Endodermal cell (in vitro differentiated cells): ENCODE measurements around the gene CECR2. TPM values are rescaled to one million over a fixed set of nuclear protein-coding genes. Genes with fewer than 3 reads are reported as not detected.

Experiments used
- DNase-seq: peaks from one replicate; pipeline ENCODE4 v3.0.0-alpha.2; 2017
- H3K27ac ChIP-seq: 2 replicates; pipeline ENCODE4 v1.5.1; 2013; ENCODE audit warnings: mild to moderate bottlenecking, low read depth, low read length, moderate library complexity
- H3K27me3 ChIP-seq: 2 replicates; pipeline ENCODE4 v1.6.1; 2013; ENCODE audit warnings: mild to moderate bottlenecking, low read length, moderate library complexity; ENCODE audit not compliant: insufficient read depth, control insufficient read depth, poor library complexity, severe bottlenecking
- H3K36me3 ChIP-seq: 2 replicates; pipeline ENCODE4 v1.7.0; 2013; ENCODE audit warnings: mild to moderate bottlenecking, low read length, moderate library complexity; ENCODE audit not compliant: control insufficient read depth, insufficient read depth
- H3K4me1 ChIP-seq: one replicate; pipeline ENCODE4 v1.7.0; 2013; ENCODE audit warnings: low read length; ENCODE audit not compliant: control insufficient read depth, insufficient read depth
- H3K4me3 ChIP-seq: 2 replicates; pipeline ENCODE4 v1.5.1; 2013; ENCODE audit warnings: mild to moderate bottlenecking, low read length, moderate library complexity
- H3K9ac ChIP-seq: 2 replicates; pipeline ENCODE4 v1.6.1; 2013; ENCODE audit warnings: mild to moderate bottlenecking, low read length, moderate library complexity; ENCODE audit not compliant: poor library complexity, severe bottlenecking; ENCODE audit errors: extremely low read depth
- H3K9me3 ChIP-seq: 2 replicates; pipeline ENCODE4 v1.6.1; 2013; ENCODE audit warnings: mild to moderate bottlenecking, low read length, moderate library complexity; ENCODE audit not compliant: control insufficient read depth
- H3K27ac Mint-ChIP-seq: 2 replicates; pipeline ENCODE4 v1.8.0; 2020; ENCODE audit warnings: mixed read lengths
- H3K27me3 Mint-ChIP-seq: 2 replicates; pipeline ENCODE4 v1.8.0; 2021; ENCODE audit warnings: mild to moderate bottlenecking, mixed read lengths; ENCODE audit not compliant: insufficient read depth
- H3K36me3 Mint-ChIP-seq: 2 replicates; pipeline ENCODE4 v1.8.0; 2020; ENCODE audit warnings: low read depth, mixed read lengths
- H3K4me1 Mint-ChIP-seq: 2 replicates; pipeline ENCODE4 v1.8.0; 2020; ENCODE audit warnings: mixed read lengths
- H3K4me3 Mint-ChIP-seq: 2 replicates; pipeline ENCODE4 v1.8.0; 2020; ENCODE audit warnings: mild to moderate bottlenecking, moderate library complexity, mixed read lengths
- H3K9me3 Mint-ChIP-seq: 2 replicates; pipeline ENCODE4 v1.8.0; 2020; ENCODE audit warnings: mild to moderate bottlenecking, mixed read lengths
- WGBS, 2 experiments: methylation state at CpG; one replicate each; pipeline versions ENCODE4 v1.1.5 to v1.1.7; 2013; ENCODE audit warnings: missing lambda C conversion rate in 2 of 2, mixed read lengths in 1 of 2; ENCODE audit not compliant: insufficient coverage in 1 of 2, insufficient read length in 1 of 2; 5-methylcytosine and 5-hydroxymethylcytosine counted together
- total RNA-seq, 2 donors: library from RNA; stranded (reverse); fragmentation: NEBNext Ultra II Directional in 1 of 2; extraction: Animal tissue kit (Norgen Biotek cat#: 25700) in 1 of 2; gene quantifications; 2 replicates in 1 of 2; 3 replicates in 1 of 2; pipeline ENCODE4 v1.2.1, GENCODE V29; 2021
- TF ChIP-seq, protein P1 (sequence below): fragments of 200-600 bp; sonication (generic); conservative IDR thresholded peaks from 2 replicates; pipeline ENCODE4 v1.5.0; 2021; ENCODE audit warnings: antibody characterized with exemption, mild to moderate bottlenecking

The CECR2 gene
- total RNA-seq, 2 donors from 2014 or later, result 98.9 to 105 TPM

DNA sequence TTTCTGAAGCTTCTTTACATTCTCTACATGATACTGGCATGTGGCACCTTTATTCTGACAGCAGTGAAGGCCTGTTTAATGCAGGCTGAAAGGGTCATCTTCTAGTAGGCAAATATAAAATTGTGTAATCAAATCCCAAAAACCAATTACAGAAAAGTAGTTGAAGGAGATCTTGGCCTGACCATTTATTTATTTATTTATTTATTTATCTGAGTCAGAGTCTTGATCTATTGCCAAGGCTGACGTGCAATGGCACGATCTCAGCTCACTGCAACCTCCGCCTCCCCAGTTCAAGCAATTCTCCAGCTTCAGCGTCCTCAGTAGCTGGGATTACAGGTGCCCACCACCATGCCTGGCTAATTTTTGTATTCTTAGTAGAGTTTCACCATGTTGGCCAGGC, 22.7 kb upstream of the CECR2 start:
- 98 to 99% methylated on average over 4 of the region's 4 CpGs for WGBS, 2 experiments
- Mint-ChIP-seq H3K9me3 (no peaks in the 10 kb centered on the region), H3K27ac (no peak overlapping the region), H3K4me1 (peaks cover 8% of the 10 kb centered on the region), H3K4me3 (no peak overlapping the region), H3K36me3 (no peaks in the 10 kb centered on the region), H3K27me3 (no peaks in the 10 kb centered on the region)
- Histone ChIP-seq H3K4me3 (no peak overlapping the region), H3K27me3 (no peaks in the 10 kb centered on the region), H3K9ac (no peak overlapping the region), H3K9me3 (no peaks in the 10 kb centered on the region), H3K4me1 (no peaks in the 10 kb centered on the region), H3K27ac (no peak overlapping the region), H3K36me3 (no peaks in the 10 kb centered on the region)
- no peak for DNase-seq
- TF ChIP-seq, protein P1, sequence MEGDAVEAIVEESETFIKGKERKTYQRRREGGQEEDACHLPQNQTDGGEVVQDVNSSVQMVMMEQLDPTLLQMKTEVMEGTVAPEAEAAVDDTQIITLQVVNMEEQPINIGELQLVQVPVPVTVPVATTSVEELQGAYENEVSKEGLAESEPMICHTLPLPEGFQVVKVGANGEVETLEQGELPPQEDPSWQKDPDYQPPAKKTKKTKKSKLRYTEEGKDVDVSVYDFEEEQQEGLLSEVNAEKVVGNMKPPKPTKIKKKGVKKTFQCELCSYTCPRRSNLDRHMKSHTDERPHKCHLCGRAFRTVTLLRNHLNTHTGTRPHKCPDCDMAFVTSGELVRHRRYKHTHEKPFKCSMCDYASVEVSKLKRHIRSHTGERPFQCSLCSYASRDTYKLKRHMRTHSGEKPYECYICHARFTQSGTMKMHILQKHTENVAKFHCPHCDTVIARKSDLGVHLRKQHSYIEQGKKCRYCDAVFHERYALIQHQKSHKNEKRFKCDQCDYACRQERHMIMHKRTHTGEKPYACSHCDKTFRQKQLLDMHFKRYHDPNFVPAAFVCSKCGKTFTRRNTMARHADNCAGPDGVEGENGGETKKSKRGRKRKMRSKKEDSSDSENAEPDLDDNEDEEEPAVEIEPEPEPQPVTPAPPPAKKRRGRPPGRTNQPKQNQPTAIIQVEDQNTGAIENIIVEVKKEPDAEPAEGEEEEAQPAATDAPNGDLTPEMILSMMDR, result no peak

DNA sequence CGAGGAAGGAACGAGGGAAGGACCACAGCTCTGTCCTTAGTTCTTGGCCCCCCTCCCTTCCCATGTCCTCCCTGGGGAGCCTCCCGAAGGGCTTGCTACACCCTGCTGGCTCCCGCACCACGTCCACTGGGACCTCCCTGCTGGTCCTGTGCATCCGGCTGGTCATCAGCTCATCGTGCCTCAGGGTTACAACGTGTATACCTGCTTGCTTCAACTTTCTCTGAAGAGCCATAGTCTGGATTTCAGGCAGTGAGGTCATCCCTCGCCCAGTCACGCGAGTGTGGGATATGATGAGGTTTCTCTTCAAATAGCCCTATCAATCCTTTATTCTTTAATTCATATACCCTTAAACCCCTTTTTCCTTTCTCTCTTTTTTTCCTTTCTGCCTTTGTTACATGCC, 21.5 kb upstream of the CECR2 start:
- Histone ChIP-seq H3K27me3 (no peaks in the 10 kb centered on the region), H3K4me1 (no peaks in the 10 kb centered on the region), H3K9me3 (no peaks in the 10 kb centered on the region), H3K4me3 (no peak overlapping the region), H3K9ac (no peak overlapping the region), H3K36me3 (no peaks in the 10 kb centered on the region), H3K27ac (no peak overlapping the region)
- no peak overlapping the region for H3K27ac Mint-ChIP-seq
- H3K27me3 Mint-ChIP-seq, result no peaks in the 10 kb centered on the region
- H3K9me3 Mint-ChIP-seq, result no peaks in the 10 kb centered on the region
- H3K4me1 Mint-ChIP-seq, result peaks cover 4% of the 10 kb centered on the region
- TF ChIP-seq, protein P1, result no peak
- no peak overlapping the region for H3K4me3 Mint-ChIP-seq
- WGBS, 2 experiments, result 95 to 97% methylated on average over 11 of the region's 11 CpGs
- no peaks in the 10 kb centered on the region for H3K36me3 Mint-ChIP-seq
- no peak for DNase-seq

DNA sequence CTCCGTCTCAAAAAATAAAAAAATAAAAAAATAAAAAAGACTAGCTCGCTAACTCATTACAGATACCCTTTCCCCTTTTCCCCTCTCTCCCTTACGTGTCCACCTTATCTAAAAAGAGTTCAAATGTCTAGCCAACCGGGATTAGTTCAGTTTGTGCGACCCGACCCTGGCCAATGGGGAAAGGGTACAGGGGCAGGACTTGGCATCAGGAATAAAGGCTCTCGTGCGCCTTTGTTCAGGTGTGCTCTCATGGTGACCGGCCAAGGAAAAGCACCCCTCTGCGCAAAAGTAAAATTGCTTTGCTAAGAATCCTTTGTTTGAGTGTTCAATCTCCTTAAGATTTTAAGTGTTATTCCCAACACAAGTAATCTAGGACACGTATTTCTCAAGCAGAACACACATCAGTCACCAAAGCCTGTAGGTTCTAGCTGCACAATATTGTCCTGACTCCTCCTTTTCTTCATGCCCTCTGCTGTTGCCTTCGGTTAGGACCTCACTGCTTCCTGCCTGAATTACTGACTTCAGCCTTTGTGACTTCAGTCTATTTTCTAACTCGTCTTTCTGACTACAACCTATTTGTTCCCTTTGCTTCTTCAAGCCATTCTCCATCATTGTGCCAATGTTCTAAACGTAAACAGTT, 20.7 kb upstream of the CECR2 start:
- no peak overlapping the region for H3K4me3 ChIP-seq
- no peaks in the 10 kb centered on the region for H3K9me3 Mint-ChIP-seq
- H3K4me1 Mint-ChIP-seq, result peaks cover 4% of the 10 kb centered on the region
- TF ChIP-seq, protein P1, result peak; percentile 35
- H3K27me3 ChIP-seq, result no peaks in the 10 kb centered on the region
- DNase-seq, result no peak
- no peaks in the 10 kb centered on the region for H3K9me3 ChIP-seq
- no peaks in the 10 kb centered on the region for H3K27me3 Mint-ChIP-seq
- no peaks in the 10 kb centered on the region for H3K36me3 Mint-ChIP-seq
- no peaks in the 10 kb centered on the region for H3K4me1 ChIP-seq
- H3K27ac Mint-ChIP-seq, result no peak overlapping the region
- no peak overlapping the region for H3K9ac ChIP-seq
- WGBS, 2 experiments, result 87 to 91% methylated on average over 9 to 14 of the region's 14 CpGs
- no peak overlapping the region for H3K4me3 Mint-ChIP-seq
- no peak overlapping the region for H3K27ac ChIP-seq
- H3K36me3 ChIP-seq, result no peaks in the 10 kb centered on the region
